Endometrial microvascular endothelial cells (primary cell): ENCODE results near the gene FGGY. TPM values are rescaled to one million over a fixed set of nuclear protein-coding genes. Genes with fewer than 3 reads are reported as not detected.
"Not testable (repeated sequence)": the region's sequence is repeated elsewhere in the genome, so short reads cannot be mapped to it uniquely, and the experiment has no call there.

ENCODE experiments used
- in situ Hi-C: cut with HindIII; loops from 2 replicates; pipeline ENCODE4 v1.10.0; 2017; ENCODE audit warnings: low sequenced_read_pairs, low pct_unique_long_range_greater_than_20kb; ENCODE audit errors: inconsistent ontology term
- total RNA-seq: library from RNA; depleted of rRNA; stranded (reverse); fragments of >200 nt; gene quantifications from one replicate; pipeline ENCODE4 v1.2.3, GENCODE V29; 2015; ENCODE audit errors: inconsistent ontology term

Gene FGGY
- total RNA-seq, 1 donor from 2014 or later: 2.5 TPM

DNA sequence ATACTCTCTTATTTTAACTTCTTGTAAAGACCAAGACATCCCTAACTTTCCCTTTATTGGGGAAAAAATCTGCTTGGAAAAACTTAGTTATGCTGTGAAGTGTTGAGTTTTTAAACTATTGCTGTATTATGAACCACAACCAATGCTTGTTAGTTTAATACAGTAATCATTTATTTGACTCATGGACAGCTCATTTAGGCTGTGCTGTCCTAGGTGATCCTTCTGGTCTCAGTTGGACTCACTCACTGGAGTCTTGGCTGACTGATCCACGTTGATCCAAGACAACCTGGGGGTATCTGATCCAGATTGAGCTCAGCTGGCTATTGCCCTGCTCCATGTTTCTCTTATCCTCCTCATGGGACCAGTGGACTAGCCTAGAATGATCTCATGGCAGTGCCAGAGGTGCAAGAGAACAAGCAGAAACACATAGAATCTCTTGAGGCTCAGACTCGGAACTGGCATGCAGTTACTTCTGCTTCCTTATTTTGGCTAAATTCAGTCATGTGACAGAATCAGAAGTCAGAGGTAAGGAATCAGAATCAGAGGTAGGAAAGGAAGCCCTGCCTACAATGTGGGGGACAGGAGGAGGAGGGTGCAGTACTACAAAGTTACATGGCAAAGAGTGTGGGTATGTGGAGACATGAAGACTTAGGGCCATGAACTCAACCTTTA lies 156.5 kb downstream of the FGGY start:
- in situ Hi-C loops: no loop called here

DNA sequence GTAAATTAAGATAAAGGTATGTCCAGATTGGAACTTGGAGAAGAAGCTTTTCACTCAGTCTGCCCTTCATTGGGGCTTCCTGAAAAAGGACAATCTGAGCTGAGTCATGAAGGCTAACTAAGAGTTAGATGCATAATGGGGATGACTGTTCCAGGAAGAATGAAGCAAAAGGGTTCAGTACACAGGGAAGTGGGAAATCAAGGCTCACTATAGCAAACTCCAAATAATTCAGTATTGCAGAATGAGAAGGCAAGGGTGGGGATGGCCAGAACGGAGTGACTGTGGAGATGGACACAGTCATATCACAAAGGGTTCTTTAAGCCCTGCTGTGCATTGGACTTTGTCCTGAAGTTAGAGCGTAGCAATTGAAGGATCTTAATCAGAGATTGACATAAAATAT lies 158.3 kb downstream of the FGGY start:
- in situ Hi-C loops: no loop called here

DNA sequence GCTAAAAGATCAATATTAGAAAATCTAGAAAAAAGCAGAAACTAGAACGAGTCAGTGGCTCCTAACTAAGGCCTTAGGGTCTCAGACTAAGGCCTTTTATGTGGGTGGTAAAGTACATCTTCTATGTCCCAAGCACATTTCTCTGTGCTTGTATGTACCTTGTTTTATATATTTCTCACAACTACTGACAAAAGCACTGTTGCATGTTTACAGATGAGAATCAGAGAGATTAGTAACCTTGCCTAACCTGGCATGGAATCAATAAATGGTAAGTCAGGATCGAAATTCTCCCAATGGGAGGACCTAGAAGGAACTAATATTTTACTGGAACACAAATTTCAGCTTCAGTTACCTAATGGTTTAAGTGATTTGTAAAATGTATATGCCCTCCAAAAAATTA lies 160.9 kb downstream of the FGGY start:
- in situ Hi-C loops: no loop called here

DNA sequence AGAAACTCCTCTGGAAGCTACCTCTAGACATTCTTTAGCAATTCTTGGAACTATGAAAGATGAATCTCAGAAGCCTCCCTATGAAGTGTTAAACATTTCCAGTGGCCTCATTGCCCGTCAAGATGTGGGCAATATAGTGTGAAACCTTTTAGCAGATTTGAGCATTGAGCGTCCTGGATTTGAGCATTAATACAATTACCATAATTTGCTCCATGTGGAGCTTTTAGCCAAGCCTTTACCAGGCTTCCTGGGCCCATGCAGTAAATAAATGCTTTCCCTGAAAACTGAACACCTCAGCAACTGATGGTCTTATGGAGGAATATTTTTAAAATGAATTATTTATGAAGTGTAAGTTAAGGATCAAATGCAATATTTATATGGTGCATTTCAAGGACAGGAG lies 162.0 kb downstream of the FGGY start:
- in situ Hi-C loops: no loop called here

DNA sequence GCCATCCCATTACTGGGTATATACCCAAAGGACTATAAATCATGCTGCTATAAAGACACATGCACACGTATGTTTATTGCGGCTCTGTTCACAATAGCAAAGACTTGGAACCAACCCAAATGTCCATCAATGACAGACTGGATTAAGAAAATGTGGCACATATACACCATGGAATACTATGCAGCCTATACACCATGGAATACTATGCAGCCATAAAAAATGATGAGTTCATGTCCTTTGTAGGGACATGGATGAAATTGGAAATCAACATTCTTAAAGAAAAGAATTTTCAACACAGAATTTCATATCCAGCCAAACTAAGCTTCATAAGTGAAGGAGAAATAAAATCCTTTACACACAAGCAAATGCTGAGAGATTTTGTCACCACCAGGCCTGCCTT lies 166.0 kb downstream of the FGGY start:
- in situ Hi-C loops: not testable (repeated sequence)

DNA sequence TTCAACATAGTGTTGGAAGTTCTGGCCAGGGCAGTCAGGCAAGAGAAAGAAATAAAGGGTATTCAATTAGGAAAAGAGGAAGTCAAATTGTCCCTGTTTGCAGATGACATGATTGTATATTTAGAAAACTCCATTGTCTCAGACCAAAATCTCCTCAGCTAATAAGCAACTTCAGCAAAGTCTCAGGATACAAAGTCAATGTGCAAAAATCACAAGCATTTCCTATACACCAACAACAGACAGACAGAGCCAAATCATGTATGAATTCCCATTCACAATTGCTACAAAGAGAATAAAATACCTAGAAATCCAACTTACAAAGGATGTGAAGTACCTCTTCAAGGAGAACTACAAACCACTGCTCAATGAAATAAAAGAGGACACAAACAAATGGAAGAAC lies 168.6 kb downstream of the FGGY start:
- in situ Hi-C loops: not testable (repeated sequence)

DNA sequence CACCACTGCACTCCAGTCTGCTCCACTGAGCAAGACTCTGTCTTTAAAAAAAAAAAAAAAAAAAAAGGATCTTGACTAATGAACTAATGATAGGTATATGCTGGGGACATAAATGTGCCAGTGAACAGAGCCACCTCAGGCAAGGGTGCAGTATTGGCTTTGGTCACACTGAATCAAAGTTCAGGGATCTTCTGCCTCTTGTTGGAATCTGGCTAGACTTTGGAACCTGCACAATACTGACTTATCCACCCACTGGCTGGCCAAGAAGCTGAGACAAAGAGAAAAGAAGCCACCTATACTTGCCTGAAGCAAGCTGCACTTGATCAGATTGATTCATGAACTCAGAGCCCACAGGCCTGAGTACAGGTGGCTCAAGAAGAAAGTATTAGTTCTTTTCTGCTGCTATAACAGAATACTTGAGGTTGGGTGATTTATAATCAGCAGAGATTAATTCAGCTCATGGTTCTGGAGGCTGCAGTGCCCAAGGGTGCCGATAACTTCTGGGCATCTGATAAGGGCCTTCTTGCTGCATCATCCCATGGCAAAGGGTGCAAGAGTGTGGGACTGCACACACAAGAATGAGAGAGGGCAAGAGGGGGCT lies 172.0 kb downstream of the FGGY start:
- in situ Hi-C loops: no loop called here

DNA sequence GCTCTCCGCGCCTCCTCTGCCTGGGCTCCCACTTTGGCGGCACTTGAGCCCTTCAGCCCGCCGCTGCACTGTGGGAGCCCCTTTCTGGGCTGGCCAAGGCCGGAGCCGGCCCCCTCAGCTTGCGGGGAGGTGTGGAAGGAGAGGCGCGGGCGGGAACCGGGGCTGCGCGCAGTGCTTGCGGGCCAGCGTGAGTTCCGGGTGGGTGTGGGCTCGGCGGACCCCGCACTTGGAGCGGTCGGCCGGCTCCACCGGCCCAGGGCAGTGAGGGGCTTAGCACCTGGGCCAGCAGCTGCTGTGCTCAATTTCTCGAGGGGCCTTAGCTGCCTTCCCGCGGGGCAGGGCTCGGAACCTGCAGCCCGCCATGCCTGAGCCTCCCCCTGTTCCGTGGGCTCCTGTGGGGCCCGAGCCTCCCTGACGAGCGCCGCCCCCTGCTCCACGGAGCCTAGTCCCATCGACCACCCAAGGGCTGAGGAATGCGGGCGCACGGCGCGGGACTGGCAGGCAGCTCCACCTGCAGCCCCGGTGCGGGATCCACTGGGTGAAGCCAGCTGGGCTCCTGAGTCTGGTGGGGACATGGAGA lies 175.2 kb downstream of the FGGY start:
- in situ Hi-C loops: not testable (repeated sequence)

DNA sequence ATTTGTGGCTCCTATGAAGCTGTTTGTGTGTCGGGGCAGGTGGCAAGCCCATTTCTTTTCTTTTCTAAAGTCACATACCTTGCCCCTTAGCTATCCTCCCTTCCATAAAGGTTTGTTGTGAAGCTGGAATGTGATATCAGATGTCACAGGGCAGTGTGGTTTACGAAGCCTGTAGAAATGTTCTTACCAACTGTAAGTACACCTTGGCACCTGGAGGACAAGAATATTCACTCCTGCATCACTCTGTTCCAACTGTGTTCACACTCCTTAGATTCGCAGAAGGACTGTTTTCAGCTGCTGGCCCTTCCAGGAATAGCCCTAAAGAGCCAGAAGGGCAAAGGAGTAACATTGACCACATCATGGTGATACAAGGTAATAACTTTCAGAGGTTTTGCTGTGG lies 176.9 kb downstream of the FGGY start:
- in situ Hi-C loops: no loop called here

DNA sequence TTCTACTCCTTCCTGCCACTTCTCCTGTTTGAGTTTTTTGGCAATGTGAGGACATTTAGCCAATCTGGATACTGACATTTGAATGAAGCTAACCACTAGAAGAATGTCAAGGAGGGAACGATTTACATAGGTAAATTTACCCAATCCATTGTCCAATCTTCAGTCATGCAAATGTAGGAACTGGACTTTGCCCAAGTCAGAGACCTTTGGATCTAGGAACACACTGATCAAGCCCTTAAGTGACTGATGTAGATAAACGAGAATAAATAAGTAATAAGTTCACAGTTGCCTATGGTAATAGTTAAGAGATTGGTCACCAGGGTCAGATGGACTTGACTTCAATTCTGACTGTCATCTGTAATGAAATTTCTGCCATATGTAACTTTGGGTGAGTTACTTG lies 177.6 kb downstream of the FGGY start:
- in situ Hi-C loops: no loop called here

DNA sequence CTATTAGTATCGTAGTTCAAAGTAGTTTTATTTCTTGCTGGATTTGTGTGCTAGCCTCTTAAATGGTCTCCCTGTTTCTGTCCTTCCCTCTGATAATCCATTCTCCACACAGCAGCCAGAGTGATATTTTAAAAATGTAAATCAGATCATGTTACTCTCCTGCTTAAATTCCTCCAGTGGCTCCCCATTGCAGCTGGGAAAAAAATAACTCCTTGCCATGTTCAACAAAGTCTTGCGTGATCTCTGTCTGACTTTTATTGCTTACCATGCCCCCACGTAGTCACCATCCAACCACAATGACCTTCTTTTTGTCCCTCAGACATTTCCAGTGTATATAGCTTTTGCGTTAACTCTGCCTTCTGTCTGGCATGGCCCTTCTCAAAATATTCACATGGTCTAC lies 178.8 kb downstream of the FGGY start:
- in situ Hi-C loops: no loop called here

DNA sequence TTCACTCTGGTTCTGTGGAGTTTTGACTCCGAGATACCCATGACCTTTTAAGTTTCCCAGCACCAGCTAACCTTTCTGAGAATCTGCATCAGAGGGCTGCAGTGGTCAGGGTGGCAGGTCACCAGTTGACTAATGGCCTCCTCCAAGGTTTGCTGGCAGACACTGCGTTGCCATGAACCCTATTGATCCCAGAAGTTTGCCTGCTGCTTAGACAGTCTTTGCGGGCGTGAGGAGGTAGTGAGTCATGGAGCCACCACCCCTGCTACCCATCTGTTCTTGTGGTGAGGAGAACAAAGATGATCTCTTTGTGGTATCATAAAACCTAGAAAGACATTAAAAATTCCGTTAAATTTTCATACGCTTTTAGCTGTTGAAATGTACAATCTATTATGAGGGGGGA lies 180.4 kb downstream of the FGGY start:
- in situ Hi-C loops: no loop called here

DNA sequence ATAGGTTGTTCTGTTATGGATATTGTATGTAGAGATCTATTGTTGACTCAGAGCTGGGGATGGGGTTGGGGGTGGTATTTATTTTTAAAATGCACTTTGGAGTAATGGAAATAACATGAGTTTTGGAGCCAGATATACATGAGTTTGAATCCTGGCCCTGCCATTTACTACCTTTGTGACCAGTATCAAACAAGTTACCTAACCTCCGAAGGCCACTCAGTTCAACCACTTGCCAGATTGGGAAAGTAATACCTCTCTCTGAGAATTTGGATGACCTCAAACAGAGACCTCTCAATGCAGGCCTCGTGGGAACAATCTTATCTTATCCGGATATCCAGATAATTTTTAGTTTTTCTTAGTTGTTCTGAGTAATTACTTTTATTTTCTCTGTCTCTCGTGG lies 181.0 kb downstream of the FGGY start:
- in situ Hi-C loops: no loop called here

DNA sequence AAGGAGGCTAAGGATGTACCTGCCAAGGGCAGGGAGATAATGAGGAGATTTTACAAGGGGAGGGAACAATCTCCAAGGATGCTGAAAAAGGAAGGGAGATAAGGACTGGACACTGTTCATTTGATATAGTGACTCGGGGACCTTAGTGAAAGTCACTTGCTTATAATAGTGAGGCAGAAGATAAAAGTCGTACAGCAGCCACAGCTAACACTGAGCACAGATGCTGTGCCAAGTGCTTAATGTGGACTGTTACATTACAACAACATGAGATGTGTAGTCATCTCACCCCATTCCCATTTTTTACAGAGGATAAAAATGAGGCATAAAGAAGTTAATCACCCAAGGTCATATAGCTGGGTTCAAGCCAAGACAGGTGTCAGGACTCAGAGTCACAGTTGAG lies 181.9 kb downstream of the FGGY start:
- in situ Hi-C loops: no loop called here

DNA sequence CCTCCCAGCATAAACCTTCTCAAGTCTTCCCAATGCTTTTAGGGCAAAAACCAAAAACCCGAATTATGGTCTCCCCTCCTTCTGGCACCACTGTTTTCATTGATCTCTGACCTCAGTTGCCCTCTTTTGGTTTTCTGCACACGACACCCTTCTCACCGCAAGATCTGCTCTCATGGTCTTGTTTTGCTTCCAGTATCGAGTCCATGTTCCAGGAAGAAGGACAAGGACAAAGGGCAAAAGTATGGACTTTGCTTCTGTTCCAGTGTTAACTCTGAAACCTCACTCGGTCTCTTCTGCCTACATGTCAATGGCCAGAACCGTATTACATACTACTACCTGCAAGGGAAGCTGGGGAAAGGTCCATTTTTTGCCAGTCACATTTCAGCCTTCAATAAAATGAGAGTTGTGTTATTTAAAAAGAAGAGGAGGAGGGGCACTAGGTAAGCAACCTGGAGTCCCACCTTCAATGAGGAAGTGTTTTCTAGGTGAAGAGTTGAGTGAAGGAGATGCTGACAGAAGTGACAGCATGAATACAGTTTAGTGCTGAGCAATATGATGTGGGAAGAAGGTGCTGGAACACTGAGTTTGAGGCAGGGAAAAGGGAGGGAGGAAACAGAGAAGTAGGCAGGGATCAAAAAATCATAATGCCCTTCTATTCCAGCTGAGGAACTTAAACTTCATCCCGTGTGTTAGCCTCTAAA lies 183.4 kb downstream of the FGGY start:
- in situ Hi-C loops: no loop called here

DNA sequence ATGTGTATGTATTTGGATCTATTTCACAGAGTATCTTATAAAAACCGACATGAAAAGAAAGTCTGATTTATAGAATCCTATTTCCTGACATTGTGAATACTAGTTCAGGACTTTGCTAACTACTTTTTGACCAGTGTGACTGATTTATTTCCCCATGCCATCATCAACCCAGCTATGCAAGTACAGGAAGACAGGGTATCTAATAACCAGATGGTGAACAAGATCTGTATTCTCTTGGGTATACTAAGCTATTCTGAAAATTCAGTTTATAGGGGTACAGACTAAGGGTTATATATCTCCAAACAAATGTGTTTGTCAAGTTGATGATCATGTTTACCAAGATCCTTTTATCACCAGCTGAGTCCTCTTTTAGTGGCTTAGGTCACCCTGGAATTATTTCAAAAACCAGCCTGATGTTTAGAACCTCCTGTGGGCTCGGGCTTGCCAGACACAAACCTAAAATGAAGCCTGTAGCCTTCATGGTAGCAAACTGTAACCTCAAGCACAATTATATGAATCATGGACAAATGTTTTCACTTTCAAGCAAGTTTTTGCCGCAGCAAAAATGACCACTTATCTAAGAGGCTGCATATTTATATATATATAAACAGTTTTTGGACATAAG lies 185.1 kb downstream of the FGGY start:
- in situ Hi-C loops: no loop called here

DNA sequence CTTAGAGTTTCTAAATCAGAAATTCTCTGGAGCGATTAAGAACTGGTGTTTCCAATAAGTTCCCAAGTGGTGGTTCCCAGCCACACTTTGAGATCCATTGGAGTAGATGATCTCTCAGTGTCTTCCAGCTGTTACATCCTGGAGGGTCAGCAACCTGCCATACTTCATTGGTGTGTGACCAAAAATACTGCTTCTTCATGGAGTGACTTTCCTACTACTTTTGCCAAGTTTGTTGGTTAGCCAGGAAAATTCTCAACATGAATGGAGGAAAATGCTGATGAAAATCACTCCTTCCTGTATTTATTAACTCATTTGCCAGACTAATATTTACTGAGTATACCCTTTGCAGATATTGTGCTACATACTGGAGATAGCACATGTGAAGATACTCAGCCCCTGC lies 186.1 kb downstream of the FGGY start:
- in situ Hi-C loops: no loop called here

DNA sequence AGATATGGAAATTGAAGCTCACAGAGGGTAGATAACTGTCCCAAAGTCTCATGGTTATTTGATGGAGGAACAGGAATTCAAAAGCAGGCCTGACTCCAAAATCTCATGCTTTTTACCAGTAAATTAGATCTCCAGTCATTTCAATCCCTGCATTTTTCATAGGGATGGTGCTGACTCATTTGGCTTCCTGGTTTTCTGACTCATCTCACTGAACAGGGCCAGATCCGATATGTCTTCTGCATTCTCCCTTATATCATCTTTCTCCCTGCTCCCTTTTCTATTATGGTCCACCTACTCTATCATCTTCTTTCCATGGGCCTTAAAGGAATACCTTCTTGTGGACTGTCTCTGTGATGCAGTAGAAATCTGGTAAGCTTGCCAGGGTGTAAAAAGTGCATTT lies 187.2 kb downstream of the FGGY start:
- in situ Hi-C loops: no loop called here

DNA sequence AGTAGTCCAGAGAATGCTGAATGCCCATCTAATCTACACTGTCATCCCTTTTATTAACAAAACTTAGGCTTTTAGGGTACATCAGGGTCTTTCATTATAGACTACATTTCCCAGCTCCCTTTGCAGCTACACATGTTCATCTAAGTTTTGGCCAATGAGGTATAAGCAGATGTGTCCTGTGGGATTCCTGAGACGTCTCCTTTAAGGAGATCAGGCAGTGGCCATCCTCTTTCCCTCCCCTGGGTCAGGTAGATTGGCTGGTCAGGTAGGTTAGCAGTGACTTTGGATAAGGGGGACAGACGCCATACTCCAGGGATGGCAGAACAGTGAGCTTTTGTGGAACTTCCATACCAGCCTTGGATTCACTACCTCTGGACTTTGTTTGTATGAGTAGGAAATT lies 188.3 kb downstream of the FGGY start:
- in situ Hi-C loops: no loop called here

DNA sequence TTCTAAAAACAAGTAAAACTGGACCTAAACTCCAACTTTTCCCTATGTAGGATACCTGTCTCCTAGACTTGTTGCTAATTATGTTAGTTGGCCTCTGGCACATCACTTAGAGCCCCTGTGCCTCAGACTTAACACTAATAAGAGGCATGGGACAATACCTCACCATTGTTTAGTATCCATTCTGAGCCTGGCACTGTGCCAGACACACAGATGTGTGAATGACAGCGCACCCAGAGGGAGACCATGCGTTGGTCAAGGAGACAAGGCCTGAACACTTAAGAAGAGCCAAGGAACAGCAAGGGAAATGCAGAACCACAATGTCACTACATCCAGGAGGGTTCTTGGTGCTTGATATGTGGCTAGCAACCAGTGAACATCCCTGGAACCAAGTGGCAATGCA lies 189.1 kb downstream of the FGGY start:
- in situ Hi-C loops: no loop called here
